GM18861 (cell line): ENCODE results near the gene SYNPR.
"Not testable (repeated sequence)": the region's sequence is repeated elsewhere in the genome, so short reads cannot be mapped to it uniquely, and the experiment has no call there.

ENCODE experiments used
- ATAC-seq: cut with Tn5 transposase; IDR thresholded peaks from one replicate; pipeline ENCODE4 v1.9.1; 2021; ENCODE audit not compliant: unreplicated experiment

The SYNPR gene

DNA sequence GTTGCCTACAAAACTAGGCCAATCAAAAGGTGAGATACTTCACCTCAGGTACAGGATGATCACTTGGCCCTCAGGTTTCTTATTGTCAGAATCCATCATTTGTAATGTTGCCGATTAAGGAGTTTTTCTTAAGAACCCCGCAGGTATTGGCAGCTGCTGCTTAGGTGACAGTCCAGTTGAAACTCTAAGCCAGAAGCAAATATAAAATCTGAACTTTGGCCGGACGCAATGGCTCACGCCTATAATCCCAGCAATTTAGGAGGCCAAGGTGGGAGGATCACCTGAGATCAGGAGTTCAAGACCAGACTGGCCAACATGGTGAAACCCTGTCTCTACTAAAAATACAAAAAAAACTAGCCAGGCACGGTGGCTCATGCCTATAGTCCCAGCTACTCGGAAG lies 331.3 kb downstream of the SYNPR start:
- no peak for ATAC-seq

GRCh38 chr3:63609834-63610233 lies 331.7 kb downstream of the SYNPR start:
- ATAC-seq, result no peak

GRCh38 chr3:63611382-63611781 lies 333.3 kb downstream of the SYNPR start:
- no peak for ATAC-seq

DNA sequence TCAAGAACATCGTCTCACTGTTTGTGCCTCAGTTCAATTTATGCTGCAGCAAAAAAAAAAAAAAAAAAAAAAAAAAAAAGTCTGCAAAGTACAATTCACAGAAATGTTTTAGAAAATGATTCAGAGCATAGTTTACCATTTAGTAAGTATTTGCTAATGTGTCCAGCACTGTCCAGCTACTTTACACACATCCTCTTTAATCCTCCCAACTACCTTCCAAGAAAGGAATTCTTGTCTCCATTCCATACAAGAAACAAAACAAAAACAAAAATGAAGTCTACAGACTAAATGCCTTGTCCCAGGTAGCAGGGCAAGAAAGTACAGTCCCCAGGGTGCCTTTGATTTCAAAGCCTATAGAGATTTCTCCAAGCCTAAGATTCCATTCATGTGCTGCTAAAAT lies 335.5 kb downstream of the SYNPR start:
- ATAC-seq, result no peak

DNA sequence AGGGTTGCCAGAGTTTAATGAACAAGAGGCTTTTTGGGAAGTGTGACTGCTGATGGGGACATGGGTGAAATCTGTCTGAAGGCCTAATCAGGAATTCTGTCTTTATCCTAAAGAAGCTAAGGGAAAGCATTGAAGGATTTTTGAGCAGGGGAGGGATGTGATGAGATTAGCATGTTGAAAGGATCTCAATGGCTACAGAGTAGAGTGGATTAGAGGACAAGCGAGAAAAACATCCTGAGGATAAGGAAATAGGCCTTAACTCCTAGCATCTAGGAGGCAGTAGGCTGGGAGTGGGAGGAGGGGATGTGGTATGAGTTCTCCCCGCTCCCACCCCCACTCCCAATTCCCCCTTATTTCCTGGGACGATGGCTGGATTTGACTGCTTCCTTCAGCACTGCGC lies 339.3 kb downstream of the SYNPR start:
- no peak for ATAC-seq

DNA sequence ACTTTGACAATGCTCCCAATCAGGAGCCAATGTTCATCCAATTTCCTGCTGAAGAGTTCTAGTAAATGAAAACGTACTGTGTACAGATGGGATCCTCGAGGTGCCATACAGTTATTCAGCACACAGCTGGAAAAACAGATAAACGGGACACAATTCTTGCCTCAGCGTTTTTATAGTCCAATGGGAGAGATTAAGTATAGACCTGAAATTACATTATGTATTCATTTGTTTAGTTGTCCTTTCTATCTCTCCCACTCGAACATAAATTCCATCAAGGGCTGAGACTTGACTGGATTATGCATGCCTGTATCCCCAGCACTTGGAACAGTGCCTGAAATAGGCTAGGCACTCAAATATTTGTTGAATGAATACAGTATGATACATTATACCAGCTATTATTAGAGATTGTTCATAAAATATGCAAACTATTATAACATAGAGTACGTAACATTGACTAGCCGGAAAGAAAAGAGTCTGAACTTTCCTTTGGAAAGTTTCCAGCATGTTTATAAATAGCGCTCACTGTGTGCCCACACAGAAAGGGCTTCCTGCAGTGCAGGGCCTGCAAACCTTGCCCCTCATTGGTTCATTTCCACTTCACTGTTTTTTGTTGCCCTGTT lies 346.9 kb downstream of the SYNPR start:
- ATAC-seq, result no peak

- ATAC-seq, result no peak
Observed at GRCh38 chr3:63631670-63632069, 353.6 kb downstream of the SYNPR start.

- ATAC-seq, result no peak
Observed at GRCh38 chr3:63635186-63635585, 357.1 kb downstream of the SYNPR start.

- no peak for ATAC-seq
Observed at GRCh38 chr3:63639806-63640205, 361.7 kb downstream of the SYNPR start.

DNA sequence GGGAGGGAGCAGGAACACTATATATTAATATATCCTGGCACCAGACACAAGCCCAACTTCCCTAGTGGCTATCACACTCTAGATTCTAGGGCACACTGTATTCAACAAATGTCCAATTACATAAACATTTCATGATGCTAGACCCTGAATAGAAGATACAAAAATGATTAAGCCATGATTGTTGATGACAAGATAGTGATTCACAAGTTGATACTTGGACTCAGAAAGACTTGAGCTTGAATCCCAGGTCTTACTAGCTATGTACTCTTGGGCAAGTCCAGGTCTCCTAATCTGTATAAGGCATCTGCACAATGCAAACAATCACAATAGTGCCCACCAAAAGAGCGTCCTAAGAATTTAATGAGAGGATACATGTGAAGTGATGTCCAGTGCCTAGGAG lies 364.4 kb downstream of the SYNPR start:
- no peak for ATAC-seq

DNA sequence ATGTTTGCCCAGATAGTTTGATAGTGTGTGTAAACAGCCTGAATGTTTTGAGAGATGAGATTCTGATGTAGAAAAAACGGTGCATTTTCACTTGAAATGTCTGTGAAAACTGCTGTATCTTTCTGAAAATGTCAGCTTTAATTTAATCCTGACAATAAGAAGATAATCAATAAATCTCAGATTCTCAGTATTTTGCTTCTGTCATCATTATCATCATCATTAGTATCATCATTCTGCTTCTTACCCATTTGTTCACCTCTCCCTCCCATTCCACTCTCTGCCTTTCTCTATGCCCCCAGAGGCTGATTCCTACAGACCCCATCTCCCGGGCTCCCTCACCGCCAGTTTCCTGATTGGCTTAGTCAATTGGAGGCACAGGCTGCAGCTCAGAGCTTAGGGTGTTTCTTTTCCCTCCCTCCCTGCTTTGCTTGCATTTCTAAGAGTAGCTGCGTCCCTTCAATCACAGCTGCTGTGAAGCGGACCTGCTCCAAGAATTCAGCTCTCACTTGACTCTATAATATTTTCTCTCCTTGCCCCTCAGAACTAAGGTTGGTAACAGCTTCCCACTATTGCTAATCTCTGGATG lies 366.2 kb downstream of the SYNPR start:
- no peak for ATAC-seq

- not testable (repeated sequence) for ATAC-seq
Observed at GRCh38 chr3:63644928-63645781, 367.0 kb downstream of the SYNPR start.

- ATAC-seq, result no peak
Observed at GRCh38 chr3:63652066-63652725, 374.1 kb downstream of the SYNPR start, which contains the start of gene SNTN. Gene SNTN, plus strand, starts transcription at chr3:63652675. Its CDS starts 13 bp downstream, at chr3:63652688.

- no peak for ATAC-seq
Observed at GRCh38 chr3:63654211-63654610, 376.1 kb downstream of the SYNPR start.

- ATAC-seq, result no peak
Observed at GRCh38 chr3:63654931-63655330, 376.8 kb downstream of the SYNPR start.

GRCh38 chr3:63655519-63655918 lies 377.4 kb downstream of the SYNPR start:
- no peak for ATAC-seq

DNA sequence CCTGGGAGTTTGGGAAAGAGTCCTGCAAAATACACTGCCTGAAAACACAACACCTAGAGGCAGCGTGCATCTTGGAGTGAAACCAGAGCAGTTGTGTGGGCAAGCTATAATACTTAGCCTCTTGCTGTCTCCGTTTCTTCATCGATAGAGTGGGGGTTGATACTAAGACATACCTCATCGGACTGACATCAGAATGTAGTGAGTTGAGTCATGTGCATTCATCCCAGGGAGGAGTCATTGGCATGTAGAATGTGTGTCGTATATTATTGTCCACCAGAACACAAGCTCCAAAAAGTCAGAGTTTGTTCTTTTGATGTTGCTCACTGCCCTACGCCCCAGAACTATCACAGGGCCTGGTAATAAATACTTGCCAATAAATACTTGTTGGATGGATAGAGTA lies 378.7 kb downstream of the SYNPR start:
- ATAC-seq, result no peak

DNA sequence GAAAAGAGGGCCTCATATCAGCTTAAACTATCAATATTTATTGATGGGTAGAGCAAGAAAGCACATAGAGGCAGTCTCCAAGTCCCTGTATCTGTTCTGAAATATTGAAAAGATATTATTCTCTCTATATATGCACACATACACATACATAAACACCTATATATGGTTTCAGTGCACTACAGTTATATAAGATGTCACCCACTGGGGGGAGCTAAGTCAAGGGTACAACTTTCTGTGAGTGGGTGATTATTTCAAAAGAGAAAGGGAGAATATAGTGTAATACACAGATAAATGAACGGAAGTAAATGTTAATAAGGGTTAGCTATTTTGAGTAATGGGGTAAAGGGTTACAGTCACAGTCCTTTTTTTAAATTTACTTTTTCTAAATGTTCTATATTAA lies 383.1 kb downstream of the SYNPR start:
- ATAC-seq, result no peak

- no peak for ATAC-seq
Observed at GRCh38 chr3:63662011-63662410, 383.9 kb downstream of the SYNPR start.

GRCh38 chr3:63662500-63662899 lies 384.4 kb downstream of the SYNPR start:
- ATAC-seq, result no peak
